ENCODE results near the gene EDEM1.

Gene EDEM1

GRCh38 chr3:5186089-5186857 lies 1.2 kb upstream of the EDEM1 start:
- H3K4me3 ChIP-seq (ENCODE audit: low read depth, low read length): peak overlapping the region; percentile 94
- no peak for TF ChIP-seq CTCF (IDR thresholded peaks at IDR 0.05; ENCODE audit: insufficient read depth, low read depth, low read length, missing control alignments)
- peak; percentile 75 for DNase-seq (ENCODE audit: low read depth)

- DNase-seq (ENCODE audit: low read depth): peak; percentile 45
- no peak for TF ChIP-seq CTCF (IDR thresholded peaks at IDR 0.05; ENCODE audit: insufficient read depth, low read depth, low read length, missing control alignments)
- H3K4me3 ChIP-seq (ENCODE audit: low read depth, low read length): peak overlapping the region; percentile 94
Observed at GRCh38 chr3:5186858-5187155, 700 bp upstream of the EDEM1 start.

GRCh38 chr3:5187920-5188418 lies 462 bp downstream of the EDEM1 start:
- peak overlapping the region; percentile 94 for H3K4me3 ChIP-seq (ENCODE audit: low read depth, low read length)
- peak; percentile 61 for DNase-seq (ENCODE audit: low read depth)
- TF ChIP-seq CTCF (IDR thresholded peaks at IDR 0.05; ENCODE audit: insufficient read depth, low read depth, low read length, missing control alignments): no peak

- peak; percentile 69 for DNase-seq (ENCODE audit: low read depth)
- H3K4me3 ChIP-seq (ENCODE audit: low read depth, low read length): peak overlapping the region; percentile 94
- TF ChIP-seq CTCF (IDR thresholded peaks at IDR 0.05; ENCODE audit: insufficient read depth, low read depth, low read length, missing control alignments): no peak
Observed at GRCh38 chr3:5188419-5189221, 1.1 kb downstream of the EDEM1 start.

GRCh38 chr3:5190147-5190791 lies 2.8 kb downstream of the EDEM1 start:
- no peak for TF ChIP-seq CTCF (IDR thresholded peaks at IDR 0.05; ENCODE audit: insufficient read depth, low read depth, low read length, missing control alignments)
- peak overlapping the region; percentile 94 for H3K4me3 ChIP-seq (ENCODE audit: low read depth, low read length)
- DNase-seq (ENCODE audit: low read depth): peak; percentile 34

GRCh38 chr3:5191555-5192304 lies 4.2 kb downstream of the EDEM1 start:
- peak; percentile 54 for DNase-seq (ENCODE audit: low read depth)
- TF ChIP-seq CTCF (IDR thresholded peaks at IDR 0.05; ENCODE audit: insufficient read depth, low read depth, low read length, missing control alignments): no peak
- peak overlapping the region; percentile 94 for H3K4me3 ChIP-seq (ENCODE audit: low read depth, low read length)
